GM06990 (cell line): ENCODE results near the gene CRISPLD2.

Experiments
- DNase-seq: peaks from one replicate; pipeline ENCODE4 v3.0.0-alpha.2; 2011; ENCODE audit not compliant: insufficient read length; ENCODE audit errors: extremely low read depth
- H3K27me3 ChIP-seq: replicated peaks from 2 replicates; pipeline ENCODE4 v1.6.0; 2011; ENCODE audit warnings: low read length; ENCODE audit not compliant: control insufficient read depth, insufficient read depth
- H3K36me3 ChIP-seq: 2 replicates; pipeline ENCODE4 v1.5.1; 2011; ENCODE audit warnings: low read length; ENCODE audit not compliant: control insufficient read depth, insufficient read depth
- H3K4me3 ChIP-seq: replicated peaks from 2 replicates; pipeline ENCODE4 v1.5.1; 2011; ENCODE audit warnings: low read depth, mild to moderate bottlenecking, control low read depth, low read length
- TF ChIP-seq, protein P1 (sequence below): IDR thresholded peaks from 2 replicates; pipeline ENCODE4 v1.5.1; 2011; ENCODE audit warnings: low read length, control low read depth, mild to moderate bottlenecking, inconsistent platforms; ENCODE audit not compliant: insufficient read depth, poor library complexity, severe bottlenecking

CRISPLD2 gene

DNA sequence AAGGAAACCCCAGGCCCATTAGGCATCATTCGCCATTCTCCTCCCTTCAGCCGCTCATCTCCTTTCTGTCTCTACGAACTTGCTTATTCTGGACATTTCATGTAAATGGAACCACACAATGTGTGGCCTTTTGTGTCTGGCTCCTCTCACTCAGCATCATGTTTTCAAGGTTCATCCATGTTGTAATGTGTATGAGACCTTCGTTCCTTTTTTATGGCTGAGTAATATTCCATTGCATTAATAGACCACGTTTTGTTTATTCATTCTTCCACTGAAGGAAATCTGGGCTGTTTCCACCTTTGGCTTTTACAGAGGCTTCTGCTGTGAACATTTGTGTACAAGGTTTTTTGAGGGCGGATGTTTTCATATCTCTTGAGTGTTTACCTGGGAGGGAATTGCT is 3.2 kb downstream of the CRISPLD2 start:
- Histone ChIP-seq H3K27me3 (peaks cover 2% of the 10 kb centered on the region), H3K4me3 (no peak overlapping the region), H3K36me3 (no peaks in the 10 kb centered on the region)
- TF ChIP-seq, protein P1, sequence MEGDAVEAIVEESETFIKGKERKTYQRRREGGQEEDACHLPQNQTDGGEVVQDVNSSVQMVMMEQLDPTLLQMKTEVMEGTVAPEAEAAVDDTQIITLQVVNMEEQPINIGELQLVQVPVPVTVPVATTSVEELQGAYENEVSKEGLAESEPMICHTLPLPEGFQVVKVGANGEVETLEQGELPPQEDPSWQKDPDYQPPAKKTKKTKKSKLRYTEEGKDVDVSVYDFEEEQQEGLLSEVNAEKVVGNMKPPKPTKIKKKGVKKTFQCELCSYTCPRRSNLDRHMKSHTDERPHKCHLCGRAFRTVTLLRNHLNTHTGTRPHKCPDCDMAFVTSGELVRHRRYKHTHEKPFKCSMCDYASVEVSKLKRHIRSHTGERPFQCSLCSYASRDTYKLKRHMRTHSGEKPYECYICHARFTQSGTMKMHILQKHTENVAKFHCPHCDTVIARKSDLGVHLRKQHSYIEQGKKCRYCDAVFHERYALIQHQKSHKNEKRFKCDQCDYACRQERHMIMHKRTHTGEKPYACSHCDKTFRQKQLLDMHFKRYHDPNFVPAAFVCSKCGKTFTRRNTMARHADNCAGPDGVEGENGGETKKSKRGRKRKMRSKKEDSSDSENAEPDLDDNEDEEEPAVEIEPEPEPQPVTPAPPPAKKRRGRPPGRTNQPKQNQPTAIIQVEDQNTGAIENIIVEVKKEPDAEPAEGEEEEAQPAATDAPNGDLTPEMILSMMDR: no peak
- DNase-seq: no peak

DNA sequence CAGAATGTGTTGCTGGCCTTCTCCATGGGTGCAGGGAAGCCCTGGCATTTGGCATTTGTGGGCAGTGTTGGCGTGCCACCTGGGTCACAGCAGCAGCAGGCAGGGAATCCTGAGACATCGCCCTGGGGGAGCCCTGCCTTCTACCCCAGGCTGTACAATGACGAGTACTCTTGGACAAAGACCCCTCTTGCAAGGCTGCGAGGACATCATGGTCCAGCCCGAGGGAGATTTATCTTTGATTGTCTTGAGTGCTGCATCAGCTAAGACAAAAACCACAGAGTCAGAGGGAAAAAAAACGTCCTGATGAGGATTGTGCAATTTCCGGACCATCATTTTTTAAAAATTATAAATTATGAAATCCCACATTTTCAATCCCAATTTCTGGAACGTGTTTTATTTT is 3.7 kb downstream of the CRISPLD2 start:
- DNase-seq: no peak
- TF ChIP-seq, protein P1: no peak
- H3K27me3 ChIP-seq: peaks cover 2% of the 10 kb centered on the region
- H3K36me3 ChIP-seq: no peaks in the 10 kb centered on the region
- no peak overlapping the region for H3K4me3 ChIP-seq

DNA sequence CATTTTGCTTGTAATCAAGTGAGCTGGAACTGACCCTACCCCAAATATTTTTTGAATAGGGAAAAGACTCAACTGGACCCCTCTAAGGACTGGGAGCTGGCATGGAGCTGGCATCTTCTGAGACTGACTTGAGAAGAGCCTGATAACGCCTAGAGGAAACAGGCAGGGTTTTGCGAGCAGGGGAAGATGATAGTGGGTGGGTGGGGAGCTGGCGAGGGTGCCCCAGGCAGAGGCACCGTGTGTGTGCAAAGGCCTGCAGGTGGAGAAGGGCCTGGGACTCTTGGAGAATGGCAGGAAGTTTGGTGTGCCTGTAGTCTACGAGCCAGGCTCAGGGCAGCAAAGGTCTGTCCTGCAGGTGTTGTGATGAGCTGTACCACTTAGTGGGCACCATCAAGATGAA is 4.1 kb downstream of the CRISPLD2 start:
- TF ChIP-seq, protein P1: no peak
- Histone ChIP-seq H3K27me3 (peaks cover 2% of the 10 kb centered on the region), H3K4me3 (no peak overlapping the region), H3K36me3 (no peaks in the 10 kb centered on the region)
- DNase-seq: no peak

DNA sequence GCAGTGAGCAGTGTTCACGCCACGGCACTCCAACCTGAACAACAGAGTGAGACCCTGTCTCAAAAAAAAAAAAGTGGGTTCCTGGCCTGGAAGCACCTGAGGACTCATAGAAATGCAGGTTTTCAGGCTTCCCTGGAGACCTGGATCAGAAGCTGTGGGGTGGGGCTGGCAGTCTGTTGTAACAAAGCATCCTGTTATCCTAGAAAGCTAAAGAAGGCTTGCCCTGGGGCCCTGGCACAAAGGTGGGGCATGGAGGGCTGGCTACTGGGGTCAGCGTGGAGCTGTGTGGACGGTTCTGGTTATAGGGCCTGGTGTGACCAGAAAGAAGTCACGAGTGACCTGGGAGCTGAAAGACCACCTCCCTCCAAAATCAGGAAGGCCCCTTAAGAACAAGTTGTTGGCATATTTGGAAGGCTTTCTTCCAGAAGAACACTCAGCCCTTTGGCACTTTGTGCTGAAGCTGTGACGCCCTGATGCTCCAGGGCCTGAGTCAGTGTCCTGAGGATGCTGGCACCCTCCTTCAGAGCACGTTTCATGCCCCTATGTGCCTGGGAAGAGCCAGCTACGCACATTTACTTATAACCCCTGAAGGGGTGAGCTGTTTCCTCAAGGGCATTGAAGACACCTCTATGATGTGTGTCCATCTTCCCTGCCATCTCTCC is 6.2 kb downstream of the CRISPLD2 start:
- TF ChIP-seq, protein P1: no peak
- H3K27me3 ChIP-seq: peaks cover 3% of the 10 kb centered on the region; the same call in 1 of the 2 replicates
- H3K36me3 ChIP-seq: no peaks in the 10 kb centered on the region
- no peak overlapping the region for H3K4me3 ChIP-seq
- no peak for DNase-seq

DNA sequence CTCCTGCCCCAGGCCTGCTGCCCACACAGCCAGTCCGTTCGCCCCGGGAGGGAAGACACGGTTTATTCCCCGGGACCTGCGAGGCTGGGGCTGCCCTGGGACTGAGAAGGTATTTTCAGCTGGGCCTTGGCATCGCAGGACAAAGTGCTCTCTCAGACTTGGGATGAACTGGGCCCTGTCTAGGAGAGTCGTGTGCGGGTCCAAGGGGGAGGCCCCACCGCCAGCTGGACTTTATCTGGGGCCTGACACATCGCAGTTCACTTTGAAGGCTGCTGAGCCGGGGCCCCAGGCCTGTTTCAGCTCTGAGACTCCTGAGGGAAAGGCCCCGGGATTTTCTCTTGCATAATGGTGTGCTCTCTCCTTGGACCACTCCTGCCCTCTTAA is 6.8 kb downstream of the CRISPLD2 start:
- DNase-seq: no peak
- Histone ChIP-seq H3K4me3 (no peak overlapping the region), H3K27me3 (peaks cover 3% of the 10 kb centered on the region; the same call in 1 of the 2 replicates), H3K36me3 (no peaks in the 10 kb centered on the region)
- TF ChIP-seq, protein P1: no peak
